GM18907 (cell line): ENCODE data around the gene PBX2.
"Not testable (repeated sequence)": the region's sequence is repeated elsewhere in the genome, so short reads cannot be mapped to it uniquely, and the experiment has no call there.

ENCODE experiments used
- ATAC-seq: cut with Tn5 transposase; IDR thresholded peaks from one replicate; pipeline ENCODE4 v1.9.1; 2021; ENCODE audit warnings: mild to moderate bottlenecking, moderate library complexity; ENCODE audit not compliant: unreplicated experiment

Gene PBX2

GRCh38 chr6:32151863-32152768, 37.9 kb downstream of the PBX2 start, which contains the start of gene PRRT1:
Gene PRRT1 (minus strand): TSS chr6:32151939. CDS start chr6:32151827, 112 bp downstream.
- ATAC-seq = no peak

- ATAC-seq = no peak
These were observed 38.7 kb downstream of the PBX2 start for GRCh38 chr6:32151181-32151862.

GRCh38 chr6:32149932-32150870, 39.8 kb downstream of the PBX2 start:
- ATAC-seq = no peak

- ATAC-seq = no peak
These were observed 40.8 kb downstream of the PBX2 start for GRCh38 chr6:32149092-32149755.

GRCh38 chr6:32148289-32149091, 41.5 kb downstream of the PBX2 start:
- no peak for ATAC-seq

GRCh38 chr6:32147401-32148132, 42.4 kb downstream of the PBX2 start:
- ATAC-seq = no peak

GRCh38 chr6:32146687-32147086, 43.3 kb downstream of the PBX2 start:
- no peak for ATAC-seq

GRCh38 chr6:32146287-32146686, 43.7 kb downstream of the PBX2 start:
- ATAC-seq = no peak

GRCh38 chr6:32144238-32144637, 45.8 kb downstream of the PBX2 start:
- not testable (repeated sequence) for ATAC-seq

- no peak for ATAC-seq
These were observed 49.5 kb downstream of the PBX2 start for GRCh38 chr6:32140420-32141046.

GRCh38 chr6:32139590-32139989, 50.4 kb downstream of the PBX2 start:
- no peak for ATAC-seq

- no peak for ATAC-seq
These were observed 52.5 kb downstream of the PBX2 start for GRCh38 chr6:32137454-32137853.
